Esophagus squamous epithelium (tissue), 5 donors: ENCODE data around the gene PCDH12. TPM values are rescaled to one million over a fixed set of nuclear protein-coding genes. Genes with fewer than 3 reads are reported as not detected.

Experiments used
- DNase-seq: peaks from one replicate; lab custom pipeline; 2025; lab: John Stamatoyannopoulos, UW
- H3K27ac ChIP-seq, 4 donors: fragments of 200-600 bp; sonication (generic); one replicate each; pipeline ENCODE4 v1.5.1; 2016 to 2019; ENCODE audit warnings: mild to moderate bottlenecking in 1 of 4
- H3K27me3 ChIP-seq, 4 donors: fragments of 200-600 bp; sonication (generic); 1 replicate in 3 of 4; 2 replicates in 1 of 4; pipeline versions ENCODE4 v1.5.1 to v1.6.0; 2017 to 2021; ENCODE audit warnings: antibody characterized with exemption in 1 of 4
- H3K36me3 ChIP-seq, 3 donors: fragments of 200-600 bp; sonication (generic); one replicate each; pipeline ENCODE4 v1.5.1; 2016 to 2019
- H3K4me1 ChIP-seq, 3 donors: fragments of 200-600 bp; sonication (generic); one replicate each; pipeline ENCODE4 v1.5.1; 2017 to 2019
- H3K4me3 ChIP-seq, 4 donors: fragments of 200-600 bp; sonication (generic); 1 replicate in 3 of 4; 2 replicates in 1 of 4; pipeline ENCODE4 v1.5.1; 2016 to 2019; ENCODE audit warnings: mild to moderate bottlenecking in 2 of 4, moderate library complexity in 1 of 4
- H3K9me3 ChIP-seq, 3 donors: fragments of 200-600 bp; sonication (generic); one replicate each; pipeline ENCODE4 v1.5.1; 2016 to 2019
- POLR2A ChIP-seq, 4 donors: fragments of 450-650 bp; IDR thresholded peaks; one replicate each; pipeline ENCODE4 v1.6.1; 2017; ENCODE audit warnings: antibody characterized with exemption in 4 of 4, mild to moderate bottlenecking in 4 of 4, moderate library complexity in 3 of 4
- WGBS, 2 donors: methylation state at CpG; one replicate each; pipeline ENCODE4 v1.1.5; 2018; 5-methylcytosine and 5-hydroxymethylcytosine counted together
- intact Hi-C: fragments of 100-400 bp; cut with DNase I; formaldehyde crosslinking; loops from one replicate; pipeline ENCODE4 v1.15.0; 2022
- total RNA-seq, 4 donors: library from RNA; depleted of rRNA; stranded (reverse); fragments of >200 nt; gene quantifications; one replicate each; pipeline ENCODE4 v1.1.0, GENCODE V29; 2016
- TF ChIP-seq, protein P1 (sequence below), 6 experiments: fragments of 450-650 bp in 4 of 6; fragments of 200-600 bp in 2 of 6; sonication (generic) in 2 of 6; IDR thresholded peaks; one replicate each; pipeline ENCODE4 v1.5.1; 2016 to 2019; ENCODE audit warnings: antibody characterized with exemption in 6 of 6, mild to moderate bottlenecking in 4 of 6, moderate library complexity in 4 of 6
- donor health status: DM: yes; HTN: yes; CAD: no.

Gene PCDH12
- total RNA-seq, 4 donors from 2014 or later: 0.19 to 1.9 (median 0.78) TPM

DNA sequence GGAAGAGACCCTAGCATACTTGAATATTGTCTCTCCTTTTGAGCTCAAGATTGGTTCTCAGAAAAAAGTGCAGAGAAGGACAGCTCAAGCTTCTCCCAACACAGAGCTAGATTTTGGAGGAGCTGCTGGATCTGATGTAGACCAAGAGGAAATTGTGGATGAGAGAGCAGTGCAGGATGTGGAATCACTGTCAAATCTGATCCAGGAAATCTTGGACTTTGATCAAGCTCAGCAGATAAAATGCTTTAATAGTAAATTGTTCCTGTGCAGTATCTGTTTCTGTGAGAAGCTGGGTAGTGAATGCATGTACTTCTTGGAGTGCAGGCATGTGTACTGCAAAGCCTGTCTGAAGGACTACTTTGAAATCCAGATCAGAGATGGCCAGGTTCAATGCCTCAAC lies 20.4 kb upstream of the PCDH12 start:
- Histone ChIP-seq H3K27me3 (no peaks in the 10 kb centered on the region), H3K36me3 (peaks cover 11 to 97% (median 16%) of the 10 kb centered on the region in 3 donors), H3K4me3 (no peak overlapping the region), H3K9me3 (no peaks in the 10 kb centered on the region), H3K4me1 (peaks cover 0 to 21% (median 4%) of the 10 kb centered on the region in 3 donors), H3K27ac (no peak overlapping the region)
- intact Hi-C loops: no loop called here
- DNase-seq: no peak
- no peak for TF ChIP-seq POLR2A (IDR thresholded peaks at IDR 0.05)
- TF ChIP-seq, protein P1, sequence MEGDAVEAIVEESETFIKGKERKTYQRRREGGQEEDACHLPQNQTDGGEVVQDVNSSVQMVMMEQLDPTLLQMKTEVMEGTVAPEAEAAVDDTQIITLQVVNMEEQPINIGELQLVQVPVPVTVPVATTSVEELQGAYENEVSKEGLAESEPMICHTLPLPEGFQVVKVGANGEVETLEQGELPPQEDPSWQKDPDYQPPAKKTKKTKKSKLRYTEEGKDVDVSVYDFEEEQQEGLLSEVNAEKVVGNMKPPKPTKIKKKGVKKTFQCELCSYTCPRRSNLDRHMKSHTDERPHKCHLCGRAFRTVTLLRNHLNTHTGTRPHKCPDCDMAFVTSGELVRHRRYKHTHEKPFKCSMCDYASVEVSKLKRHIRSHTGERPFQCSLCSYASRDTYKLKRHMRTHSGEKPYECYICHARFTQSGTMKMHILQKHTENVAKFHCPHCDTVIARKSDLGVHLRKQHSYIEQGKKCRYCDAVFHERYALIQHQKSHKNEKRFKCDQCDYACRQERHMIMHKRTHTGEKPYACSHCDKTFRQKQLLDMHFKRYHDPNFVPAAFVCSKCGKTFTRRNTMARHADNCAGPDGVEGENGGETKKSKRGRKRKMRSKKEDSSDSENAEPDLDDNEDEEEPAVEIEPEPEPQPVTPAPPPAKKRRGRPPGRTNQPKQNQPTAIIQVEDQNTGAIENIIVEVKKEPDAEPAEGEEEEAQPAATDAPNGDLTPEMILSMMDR (IDR thresholded peaks at IDR 0.05): no peak

DNA sequence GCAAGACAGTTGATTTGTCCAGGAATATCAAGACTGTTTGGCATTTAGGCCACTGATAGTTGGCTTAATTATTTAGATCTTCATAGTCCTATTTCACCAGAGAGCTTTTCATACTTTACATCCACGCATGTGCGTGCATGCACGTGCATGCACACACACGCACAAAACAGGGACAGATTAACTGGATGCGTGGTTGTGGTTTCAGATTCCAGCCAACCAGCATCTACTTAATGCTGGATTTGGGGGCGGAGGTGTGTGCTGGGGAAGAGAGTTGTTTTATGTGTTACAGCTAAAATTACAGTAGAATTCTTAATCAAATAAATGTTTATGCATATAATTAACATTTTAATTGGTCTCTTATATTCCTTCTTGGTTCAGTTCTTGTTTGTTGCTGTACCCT lies 18.2 kb upstream of the PCDH12 start:
- peaks cover 11 to 97% (median 14%) of the 10 kb centered on the region in 3 donors for H3K36me3 ChIP-seq
- no peaks in the 10 kb centered on the region for H3K27me3 ChIP-seq
- no peak for DNase-seq
- 45 to 55% methylated on average over 6 of the region's 6 CpGs for WGBS, 2 donors
- intact Hi-C loops: no loop called here
- no peak overlapping the region for H3K4me3 ChIP-seq
- no peaks in the 10 kb centered on the region for H3K9me3 ChIP-seq
- no peak overlapping the region for H3K27ac ChIP-seq
- peaks cover 0 to 27% (median 4%) of the 10 kb centered on the region in 3 donors for H3K4me1 ChIP-seq
- TF ChIP-seq, protein P1 (IDR thresholded peaks at IDR 0.05): no peak
- TF ChIP-seq POLR2A (IDR thresholded peaks at IDR 0.05): no peak

DNA sequence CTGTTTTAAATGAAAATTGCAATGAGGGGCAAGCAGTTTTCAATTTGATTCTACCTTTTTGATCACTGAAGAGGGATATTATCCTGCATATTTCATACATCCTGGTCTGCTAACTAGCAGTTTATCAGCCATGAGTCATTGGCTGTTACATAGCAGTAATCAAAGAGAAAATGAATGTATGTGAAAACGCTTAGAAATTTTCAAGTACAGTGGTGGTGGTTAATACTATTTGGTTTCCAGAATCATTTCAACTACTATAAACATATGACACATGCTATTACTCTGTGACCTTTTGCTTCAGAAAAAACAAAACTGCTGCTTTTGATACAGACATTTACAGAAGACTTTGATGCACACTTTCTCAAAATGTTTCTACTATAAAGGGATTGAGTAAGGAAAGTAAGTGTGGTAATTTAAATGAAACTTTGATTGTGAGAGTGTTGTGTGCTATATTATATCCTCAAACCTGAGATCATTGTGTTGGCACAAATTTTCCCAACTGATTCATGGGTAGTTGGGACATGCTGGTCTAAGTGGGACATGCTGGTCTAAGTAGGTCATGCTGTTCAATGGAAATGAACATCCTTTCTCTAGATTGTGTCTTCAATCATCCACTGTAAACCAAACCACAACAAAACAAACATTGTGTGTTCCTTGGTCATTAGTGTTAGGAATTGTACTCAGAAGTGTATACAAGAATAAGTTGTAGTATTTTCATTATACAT lies 16.0 kb upstream of the PCDH12 start:
- DNase-seq: no peak
- H3K27ac ChIP-seq: no peak overlapping the region
- H3K4me3 ChIP-seq: no peak overlapping the region
- 60 to 63% methylated on average over 1 of the region's 1 CpG for WGBS, 2 donors
- no peaks in the 10 kb centered on the region for H3K27me3 ChIP-seq
- peaks cover 0 to 78% (median 0%) of the 10 kb centered on the region in 3 donors for H3K36me3 ChIP-seq
- intact Hi-C loops: no loop called here
- peaks cover 10 to 44% (median 16%) of the 10 kb centered on the region in 3 donors for H3K4me1 ChIP-seq
- no peak for TF ChIP-seq POLR2A (IDR thresholded peaks at IDR 0.05)
- TF ChIP-seq, protein P1 (IDR thresholded peaks at IDR 0.05): no peak
- no peaks in the 10 kb centered on the region for H3K9me3 ChIP-seq

DNA sequence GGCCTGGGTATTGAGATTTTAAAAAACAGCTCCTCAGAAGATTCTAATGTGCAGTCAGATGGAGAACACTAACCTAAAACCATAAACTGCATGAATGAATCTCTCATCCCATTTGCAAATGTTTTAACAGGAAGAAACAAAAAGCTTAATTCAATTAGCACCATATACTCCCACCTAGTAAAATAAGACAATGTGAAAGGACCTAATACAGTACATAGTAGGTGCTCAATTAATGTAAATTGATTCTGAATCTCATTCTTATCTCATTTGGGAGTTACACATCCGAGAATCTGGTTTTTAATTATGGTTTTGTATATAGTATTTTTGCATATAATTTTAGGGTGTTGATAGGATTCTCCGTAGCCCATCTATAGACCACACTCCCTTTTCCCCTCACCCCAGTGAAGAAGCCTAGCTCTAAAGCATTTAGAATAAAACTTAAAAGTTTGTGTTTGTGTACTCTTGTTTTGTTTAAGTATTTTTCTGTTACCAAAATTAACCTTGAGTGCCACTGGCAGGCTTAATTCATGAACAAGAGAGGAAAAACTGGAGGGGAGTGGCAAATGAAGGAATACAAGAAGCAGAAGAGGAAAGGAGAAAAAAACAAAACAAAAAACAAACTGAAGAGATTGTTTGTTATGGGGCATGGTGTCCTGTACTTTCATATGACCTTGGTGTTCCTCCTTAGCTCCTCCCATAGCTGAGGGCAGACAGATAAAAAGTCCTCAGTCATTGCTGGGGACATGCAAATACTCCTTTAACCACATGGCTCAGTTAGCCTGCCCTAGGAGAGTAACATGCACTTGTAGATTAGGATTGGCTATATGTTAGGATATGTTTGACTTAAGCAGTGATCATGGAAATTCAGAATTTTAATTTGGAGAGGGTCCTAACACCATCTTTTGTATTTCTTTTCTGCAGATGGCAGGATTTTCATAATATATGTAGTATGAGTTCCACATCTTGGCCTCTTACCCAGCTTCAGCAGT lies 12.1 kb upstream of the PCDH12 start:
- no peak for DNase-seq
- Histone ChIP-seq H3K9me3 (no peaks in the 10 kb centered on the region), H3K27me3 (no peaks in the 10 kb centered on the region), H3K4me3 (peak overlapping the region; percentile 49 to 84 (median 68)), H3K36me3 (peaks cover 0 to 41% (median 0%) of the 10 kb centered on the region in 3 donors), H3K4me1 (peaks cover 10 to 38% (median 12%) of the 10 kb centered on the region in 3 donors), H3K27ac (peak overlapping the region; percentile 96 to 99 (median 97))
- intact Hi-C loops: no loop called here
- WGBS, 2 donors: 55 to 67% methylated on average over 2 of the region's 2 CpGs
- TF ChIP-seq, protein P1 (IDR thresholded peaks at IDR 0.05): no peak
- TF ChIP-seq POLR2A (IDR thresholded peaks at IDR 0.05): peak in 1 of 4 donors; percentile 30
